Measurements from ENCODE around the gene RYR3.

- TF ChIP-seq POLR2A (IDR thresholded peaks at IDR 0.05; ENCODE audit: low read depth, low read length) (no peak), POLR2AphosphoS5 (IDR thresholded peaks at IDR 0.05; ENCODE audit: low read depth, low read length) (no peak)
Measured at GRCh38 chr15:33326908-33327307, 16.1 kb downstream of the RYR3 start.
